Mucosa of descending colon (tissue), 3 donors: ENCODE results near the gene SUPT20H. TPM values are rescaled to one million over a fixed set of nuclear protein-coding genes. Genes with fewer than 3 reads are reported as not detected.

Experiments used
- ATAC-seq: fragments of 200-7000 bp; cut with Tn5 transposase; one replicate; pipeline ENCODE4 v1.9.1; 2020; ENCODE audit warnings: mild to moderate bottlenecking, moderate library complexity
- DNase-seq, 3 donors: peaks; one replicate each; pipeline ENCODE4 v3.0.0-alpha.2; 2020
- H3K36me3 ChIP-seq: fragments of 200-600 bp; one replicate; pipeline ENCODE4 v1.8.0; 2021; ENCODE audit warnings: low read depth, mild to moderate bottlenecking
- H3K4me1 ChIP-seq: fragments of 200-600 bp; one replicate; pipeline ENCODE4 v1.8.0; 2021; ENCODE audit warnings: low read depth, mild to moderate bottlenecking
- H3K4me3 ChIP-seq: fragments of 200-600 bp; one replicate; pipeline ENCODE4 v1.8.0; 2021; ENCODE audit warnings: mild to moderate bottlenecking
- H3K9me3 ChIP-seq: fragments of 200-600 bp; one replicate; pipeline ENCODE4 v1.8.0; 2021; ENCODE audit warnings: mild to moderate bottlenecking
- intact Hi-C, 2 donors: fragments of 100-400 bp; cut with DNase I in 1 of 2; cut with micrococcal nuclease in 1 of 2; formaldehyde crosslinking; loops; one replicate each; pipeline versions ENCODE4 v1.11.0 to v1.11.1; 2022; cut with DNase I, micrococcal nuclease
- total RNA-seq, 3 donors: library from RNA; stranded (reverse); fragmentation: NEBNext Ultra II Directional in 2 of 3; extraction: Animal tissue kit (Norgen Biotek cat#: 25700) in 2 of 3; gene quantifications; one replicate each; pipeline versions ENCODE4 v1.2.1 to v1.2.4, GENCODE V29; 2021 to 2023
- TF ChIP-seq, protein P1 (sequence below): fragments of 200-600 bp; IDR thresholded peaks from one replicate; pipeline ENCODE4 v1.8.0; 2022; ENCODE audit warnings: antibody characterized with exemption, mild to moderate bottlenecking
- donor health status: DM: no; HTN: no; CAD: no; lungs with moderate emphysema.
- donor health status: DM: no; HTN: no; CAD: no.
- donor health status: DM: no; HTN: yes; CAD: no.

SUPT20H gene
- total RNA-seq, 3 donors from 2014 or later = 47.7 to 56.9 (median 56.4) TPM

DNA sequence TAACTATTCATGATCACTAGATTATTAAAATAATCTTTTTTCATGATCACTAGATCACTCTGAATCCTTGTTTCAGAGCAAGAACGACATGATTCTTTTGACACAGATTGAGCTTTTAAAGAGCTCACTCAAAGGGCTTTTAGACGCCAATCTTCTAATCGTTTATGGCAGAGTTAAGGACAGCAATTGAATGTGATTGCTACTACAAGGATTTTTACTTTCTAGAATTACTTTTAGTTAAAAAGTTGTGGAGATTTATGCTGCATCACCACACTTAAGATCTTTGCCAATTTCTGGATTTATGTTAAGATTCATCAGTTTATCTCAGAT, 57.6 kb downstream of the SUPT20H start:
- no peak overlapping the region for H3K4me3 ChIP-seq
- no peaks in the 10 kb centered on the region for H3K9me3 ChIP-seq
- TF ChIP-seq, protein P1, sequence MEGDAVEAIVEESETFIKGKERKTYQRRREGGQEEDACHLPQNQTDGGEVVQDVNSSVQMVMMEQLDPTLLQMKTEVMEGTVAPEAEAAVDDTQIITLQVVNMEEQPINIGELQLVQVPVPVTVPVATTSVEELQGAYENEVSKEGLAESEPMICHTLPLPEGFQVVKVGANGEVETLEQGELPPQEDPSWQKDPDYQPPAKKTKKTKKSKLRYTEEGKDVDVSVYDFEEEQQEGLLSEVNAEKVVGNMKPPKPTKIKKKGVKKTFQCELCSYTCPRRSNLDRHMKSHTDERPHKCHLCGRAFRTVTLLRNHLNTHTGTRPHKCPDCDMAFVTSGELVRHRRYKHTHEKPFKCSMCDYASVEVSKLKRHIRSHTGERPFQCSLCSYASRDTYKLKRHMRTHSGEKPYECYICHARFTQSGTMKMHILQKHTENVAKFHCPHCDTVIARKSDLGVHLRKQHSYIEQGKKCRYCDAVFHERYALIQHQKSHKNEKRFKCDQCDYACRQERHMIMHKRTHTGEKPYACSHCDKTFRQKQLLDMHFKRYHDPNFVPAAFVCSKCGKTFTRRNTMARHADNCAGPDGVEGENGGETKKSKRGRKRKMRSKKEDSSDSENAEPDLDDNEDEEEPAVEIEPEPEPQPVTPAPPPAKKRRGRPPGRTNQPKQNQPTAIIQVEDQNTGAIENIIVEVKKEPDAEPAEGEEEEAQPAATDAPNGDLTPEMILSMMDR = no peak
- peaks cover 20% of the 10 kb centered on the region for H3K4me1 ChIP-seq
- intact Hi-C loops = no loop called here
- DNase-seq = no peak
- ATAC-seq = no peak
- no peaks in the 10 kb centered on the region for H3K36me3 ChIP-seq

DNA sequence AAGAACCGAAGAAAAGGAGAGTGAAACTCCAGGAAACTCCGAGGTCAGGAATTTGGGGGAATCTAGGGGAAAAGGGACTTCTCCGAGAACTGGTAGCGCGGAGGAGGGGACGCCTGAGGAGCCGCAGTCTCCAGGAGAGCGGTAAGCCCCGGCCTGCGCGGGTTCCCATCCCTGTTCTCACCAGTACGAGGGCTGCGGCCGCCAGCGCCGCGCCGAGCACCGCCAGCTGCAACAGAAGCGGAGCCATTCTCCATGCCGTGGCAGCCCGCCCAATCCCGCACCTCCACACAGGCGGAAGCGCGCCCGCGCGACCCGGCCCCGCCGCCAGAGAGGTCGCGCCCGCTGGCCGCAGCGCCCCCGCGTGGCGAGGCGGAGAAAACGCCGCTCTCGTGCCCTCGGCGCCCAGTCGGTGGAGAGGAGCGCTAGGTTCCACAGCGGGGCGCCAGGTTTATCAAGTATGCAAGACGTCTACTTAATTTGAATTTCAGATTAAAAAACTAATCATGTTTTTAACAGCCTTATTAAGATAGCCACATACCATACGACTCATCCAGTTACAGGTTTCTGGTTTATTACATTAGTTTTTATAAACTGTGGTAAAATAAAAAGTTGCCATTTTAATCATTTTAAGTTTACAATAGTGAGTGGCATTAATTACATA, 60.3 kb downstream of the SUPT20H start, which contains the start of gene ALG5:
Gene ALG5, minus strand, starts transcription at position 287 of the 661 bp plus-strand sequence. Its CDS starts 40 bp downstream, at position 247.
- intact Hi-C loops = no loop called here
- TF ChIP-seq, protein P1 = peak; percentile 94
- peaks cover 20% of the 10 kb centered on the region for H3K4me1 ChIP-seq
- no peaks in the 10 kb centered on the region for H3K9me3 ChIP-seq
- ATAC-seq = peak; percentile 92
- no peaks in the 10 kb centered on the region for H3K36me3 ChIP-seq
- peak within 1 kb of the TSS; percentile 88 for H3K4me3 ChIP-seq
- peak; percentile 92 to 96 (median 94) for DNase-seq

DNA sequence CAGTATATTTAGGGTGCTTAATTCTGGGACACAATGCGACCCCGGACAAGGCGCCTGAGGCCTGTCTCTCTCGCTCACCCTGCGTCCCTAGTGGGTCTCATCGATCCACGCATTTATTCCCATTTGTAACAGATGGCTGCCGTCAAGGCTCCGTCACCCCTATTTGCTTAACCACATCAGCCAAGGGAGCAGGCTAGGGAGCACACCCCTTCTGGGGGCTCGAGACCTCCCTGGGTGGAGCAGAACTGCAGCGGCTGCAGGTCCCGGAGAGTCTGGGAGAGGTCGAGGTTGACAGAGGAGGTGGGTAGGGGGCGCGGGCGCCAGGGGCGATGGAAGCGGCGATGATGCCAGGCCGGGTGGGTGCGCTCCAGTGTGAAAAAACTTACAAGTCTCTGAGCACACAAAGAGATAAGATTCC, 60.9 kb downstream of the SUPT20H start:
- H3K36me3 ChIP-seq = no peaks in the 10 kb centered on the region
- TF ChIP-seq, protein P1 = no peak
- DNase-seq (peak; percentile 27 to 70 (median 59)), ATAC-seq (no peak)
- H3K4me1 ChIP-seq = peaks cover 20% of the 10 kb centered on the region
- H3K9me3 ChIP-seq = no peaks in the 10 kb centered on the region
- intact Hi-C loops = no loop called here
- H3K4me3 ChIP-seq = peak overlapping the region; percentile 88

DNA sequence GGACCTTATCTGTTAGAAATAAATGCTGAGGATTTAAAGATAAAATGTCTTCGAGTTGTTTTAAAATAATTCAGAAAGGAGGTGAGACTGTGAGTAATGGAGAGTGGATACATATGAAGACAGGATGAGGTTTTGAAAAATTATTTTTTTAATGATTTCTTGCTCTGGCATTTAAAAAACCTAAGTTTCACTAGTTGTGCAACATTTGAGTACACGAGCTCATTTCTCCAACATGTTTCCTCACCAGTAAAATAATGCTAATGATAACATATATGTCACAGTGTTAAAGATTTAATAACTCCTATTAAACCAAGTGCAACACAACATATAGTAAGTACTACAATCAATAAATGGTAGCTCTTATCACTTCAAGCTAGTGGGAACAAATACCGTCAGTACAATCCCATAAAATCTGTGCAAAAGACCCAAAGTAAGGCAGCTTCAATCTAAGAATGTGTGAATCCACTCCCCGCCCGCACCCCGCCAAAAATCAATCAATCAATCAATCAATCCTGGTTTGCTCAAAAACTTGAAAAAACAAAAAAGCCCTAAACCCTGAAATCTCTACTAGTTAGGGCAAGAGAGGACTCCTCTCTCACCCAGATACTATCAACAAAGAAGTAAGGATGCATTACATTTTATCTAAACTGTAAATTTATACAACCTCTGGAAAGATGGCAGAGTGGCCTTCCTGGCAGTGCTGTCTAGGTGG, 61.6 kb downstream of the SUPT20H start:
- Histone ChIP-seq H3K9me3 (no peaks in the 10 kb centered on the region), H3K36me3 (peaks cover 3% of the 10 kb centered on the region), H3K4me1 (peaks cover 20% of the 10 kb centered on the region), H3K4me3 (no peak overlapping the region)
- intact Hi-C loops = no loop called here
- DNase-seq (no peak), ATAC-seq (no peak)
- TF ChIP-seq, protein P1 = no peak

DNA sequence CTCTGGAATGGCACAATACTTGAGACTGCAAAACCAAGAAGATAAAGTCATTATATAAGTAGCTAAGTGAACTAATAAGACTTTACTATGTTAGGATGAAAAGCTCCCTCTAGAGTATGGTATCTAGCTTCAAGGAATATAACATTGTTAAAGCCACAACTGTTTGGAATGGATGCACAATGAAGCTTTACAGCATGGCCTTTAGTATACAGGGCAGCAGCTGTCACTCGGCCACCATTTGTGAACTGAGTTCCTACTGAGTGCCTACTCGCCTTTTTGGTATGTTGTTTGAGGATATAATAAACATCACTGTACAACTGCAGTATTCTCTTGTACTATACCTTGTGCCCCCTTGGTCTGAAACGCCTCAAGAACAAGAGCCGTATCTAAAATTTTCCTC, 67.1 kb downstream of the SUPT20H start:
- no peaks in the 10 kb centered on the region for H3K9me3 ChIP-seq
- DNase-seq (no peak), ATAC-seq (no peak)
- H3K4me3 ChIP-seq = no peak overlapping the region
- intact Hi-C loops = no loop called here
- peaks cover under 1% of the 10 kb centered on the region for H3K4me1 ChIP-seq
- peaks cover 10% of the 10 kb centered on the region for H3K36me3 ChIP-seq
- TF ChIP-seq, protein P1 = no peak
